HL-60/S4 treated with phorbol 12-myristate 13-acetate at 8.2 ng/mL for 4 days and 3 days (cell line): Measurements from ENCODE around the gene ZNF189.
"Not testable (repeated sequence)": the region's sequence is repeated elsewhere in the genome, so short reads cannot be mapped to it uniquely, and the experiment has no call there.

Experiments
- in situ Hi-C: fragments of 300-500 bp; cut with MboI; formaldehyde crosslinking; loops from 2 replicates; pipeline ENCODE4 v1.15.0; 2022; ENCODE audit warnings: low sequenced_read_pairs

The ZNF189 gene

DNA sequence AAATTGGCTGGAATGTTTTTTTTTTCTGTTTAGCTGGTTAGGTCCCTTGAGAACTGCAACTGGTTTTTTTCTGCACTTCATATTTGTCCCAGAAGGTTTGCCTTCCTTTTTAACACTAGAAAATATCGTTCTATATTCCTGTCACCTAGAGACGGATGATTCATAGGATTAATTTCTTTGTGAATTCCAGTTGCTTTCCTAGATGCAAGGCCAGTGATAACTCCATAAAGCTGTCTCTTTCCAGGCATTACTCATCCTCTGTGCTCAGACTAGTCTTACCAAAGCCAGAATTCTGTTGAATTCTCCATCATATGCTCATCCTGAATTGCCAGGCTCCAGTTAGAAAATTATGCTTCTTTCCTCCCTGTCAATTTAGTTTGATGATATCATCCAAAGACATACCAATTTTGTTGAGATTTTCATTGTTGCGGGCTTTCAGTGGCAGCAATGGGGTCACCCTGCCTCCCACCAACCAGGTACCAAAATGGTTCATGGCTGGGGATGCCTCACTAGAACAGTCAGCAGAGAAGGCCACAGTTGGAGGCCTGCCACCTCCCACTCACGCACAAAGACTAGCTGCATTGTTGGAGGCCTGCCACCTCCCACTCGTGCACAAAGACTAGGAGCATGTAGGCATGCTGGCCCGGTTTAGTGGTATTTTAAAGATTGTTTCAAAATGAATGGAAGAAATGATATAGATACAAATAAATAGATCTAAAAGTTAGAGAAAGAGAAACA lies 22.4 kb upstream of the ZNF189 start:
- in situ Hi-C loops, result no loop called here

DNA sequence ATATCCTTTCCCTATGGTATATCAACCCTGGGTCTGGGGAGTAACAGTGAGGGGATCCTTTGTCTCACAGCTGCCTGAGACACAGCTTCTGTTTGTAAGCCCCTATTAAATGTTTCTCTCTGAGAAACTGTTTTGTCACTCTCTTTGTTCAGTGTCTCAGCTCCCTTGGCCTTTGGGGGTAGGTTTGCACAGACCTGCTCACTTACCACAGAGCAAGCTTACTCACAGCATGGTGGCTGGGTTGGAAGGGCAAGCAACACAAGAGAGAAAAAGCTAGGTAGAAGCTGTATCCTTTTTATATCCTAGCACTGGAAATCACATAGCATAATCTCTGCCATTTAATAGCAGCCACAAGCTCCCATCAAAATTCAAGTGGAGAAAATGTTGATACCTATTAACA lies 18.4 kb upstream of the ZNF189 start:
- in situ Hi-C loops, result no loop called here

DNA sequence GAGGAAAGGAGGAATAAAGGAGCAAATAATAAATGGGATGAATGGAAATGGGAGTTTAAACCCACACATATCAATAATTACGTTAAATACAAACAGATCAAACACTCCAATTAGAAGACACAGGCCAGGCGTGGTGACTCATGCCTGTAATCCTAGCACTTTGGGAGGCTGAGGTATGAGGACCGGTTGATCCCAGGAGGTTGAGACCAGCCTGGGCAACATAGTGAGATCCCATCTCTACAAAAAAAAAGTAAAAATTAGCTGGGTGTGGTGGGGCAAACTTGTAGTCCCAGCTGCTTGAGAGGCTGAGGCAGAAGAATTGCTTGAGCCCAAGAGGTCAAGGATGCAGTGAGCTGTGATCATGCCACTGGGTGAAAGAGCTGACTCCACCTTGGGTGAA lies 17.5 kb upstream of the ZNF189 start:
- in situ Hi-C loops, result no loop called here

DNA sequence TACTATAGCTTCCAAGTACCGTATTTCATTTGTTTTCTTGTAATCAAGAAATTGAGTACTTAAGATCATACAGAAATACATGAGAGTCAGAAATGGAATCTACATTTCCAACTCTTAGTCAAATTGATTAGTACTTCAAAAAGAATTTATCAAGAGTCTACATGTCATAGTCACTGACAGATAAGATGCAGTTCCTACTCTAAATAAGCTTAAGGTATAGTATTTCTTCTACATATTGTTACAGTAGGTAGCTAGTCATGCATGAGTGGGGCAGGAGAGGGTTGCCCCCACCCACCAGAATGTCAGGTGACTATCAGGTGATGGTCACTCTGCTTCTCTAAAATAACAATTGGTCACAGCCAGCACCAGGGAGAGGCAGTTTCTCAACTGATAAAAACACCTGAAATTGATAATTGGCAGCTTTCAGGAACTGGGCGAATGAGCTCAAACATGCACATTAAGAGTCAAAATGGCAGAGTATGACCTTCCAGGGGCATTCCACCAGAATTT lies 16.8 kb upstream of the ZNF189 start:
- in situ Hi-C loops, result no loop called here

DNA sequence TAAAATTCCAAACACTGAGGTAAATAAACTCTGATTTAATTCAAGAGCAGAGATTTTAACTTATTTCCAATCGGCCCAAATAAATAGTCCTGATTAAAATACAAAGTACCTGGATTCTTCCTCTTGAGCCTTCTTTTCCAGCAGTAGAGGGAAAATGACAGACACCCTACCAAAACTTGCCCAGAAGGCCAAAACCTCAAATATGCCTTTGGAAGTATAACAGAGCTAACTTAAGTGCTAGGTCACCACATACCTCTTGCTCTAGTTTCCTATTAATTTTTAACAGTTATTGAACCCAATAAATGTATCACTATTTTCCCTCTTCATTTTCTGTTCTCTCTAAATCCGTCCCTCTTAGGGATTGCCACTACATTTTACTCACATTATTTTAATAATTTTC lies 15.3 kb upstream of the ZNF189 start:
- in situ Hi-C loops, result no loop called here

DNA sequence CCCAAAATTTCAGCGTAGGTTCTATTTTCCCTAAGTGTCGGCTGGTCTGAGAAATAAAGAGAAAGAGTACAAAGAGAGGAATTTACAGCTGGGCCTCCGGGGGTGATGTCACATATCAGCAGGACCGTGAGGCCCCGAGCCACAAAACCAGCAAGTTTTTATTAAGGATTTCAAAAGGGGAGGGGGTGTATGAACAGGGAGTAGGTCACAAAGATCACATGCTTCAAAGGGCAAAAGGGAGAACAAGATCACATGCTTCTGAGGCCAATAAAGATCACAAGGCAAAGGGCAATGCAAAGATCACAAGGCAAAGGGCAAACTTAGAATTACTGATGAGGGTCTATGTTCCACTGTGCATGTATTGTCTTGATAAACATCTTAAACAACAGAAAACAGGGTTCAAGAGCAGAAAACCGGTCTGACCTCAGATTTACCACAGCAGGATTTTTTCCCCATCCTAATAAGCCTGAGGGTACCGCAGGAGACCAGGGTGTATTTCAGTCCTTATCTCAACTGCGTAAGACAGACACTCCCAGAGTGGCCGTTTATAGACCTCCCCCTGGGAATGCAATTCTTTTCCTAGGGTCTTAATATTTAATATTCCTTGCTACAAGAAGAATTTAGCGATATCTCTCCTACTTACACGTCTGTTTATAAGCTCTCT lies 13.6 kb upstream of the ZNF189 start, which contains the start of gene BAAT:
Gene BAAT (minus strand): TSS at position 134 of the 664 bp plus-strand sequence. CDS start 13,602 bp downstream, outside the sequence.
- in situ Hi-C loops, result not testable (repeated sequence)

DNA sequence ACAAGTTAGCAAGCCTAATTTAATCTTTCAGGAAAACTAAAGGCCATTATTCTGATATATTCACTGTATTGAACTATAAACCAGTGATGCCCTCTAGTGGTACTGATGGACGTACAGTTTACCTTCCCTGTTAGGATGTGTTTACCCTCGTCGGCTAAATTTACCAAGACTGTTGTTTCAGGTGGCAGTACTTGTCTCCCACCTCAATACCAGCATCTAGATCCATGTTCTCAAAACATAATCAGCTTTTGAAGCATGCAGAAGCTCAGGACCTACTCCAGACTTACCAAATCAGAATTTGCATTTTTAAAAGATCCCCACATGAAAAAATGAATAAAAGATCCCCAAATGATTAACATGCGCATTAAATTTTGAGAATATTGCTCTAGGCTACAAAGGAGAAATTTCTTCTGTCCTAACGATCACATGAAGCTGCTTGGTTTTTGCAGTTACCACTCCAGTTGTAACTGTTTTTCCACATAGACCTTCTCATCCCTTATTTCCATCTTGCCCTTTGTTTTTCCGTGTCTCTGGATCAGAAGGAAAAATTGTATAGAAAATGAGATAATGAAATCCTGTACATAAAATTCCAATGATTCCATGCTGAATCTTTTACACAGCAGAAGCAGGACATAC lies 10.7 kb upstream of the ZNF189 start:
- in situ Hi-C loops, result no loop called here

DNA sequence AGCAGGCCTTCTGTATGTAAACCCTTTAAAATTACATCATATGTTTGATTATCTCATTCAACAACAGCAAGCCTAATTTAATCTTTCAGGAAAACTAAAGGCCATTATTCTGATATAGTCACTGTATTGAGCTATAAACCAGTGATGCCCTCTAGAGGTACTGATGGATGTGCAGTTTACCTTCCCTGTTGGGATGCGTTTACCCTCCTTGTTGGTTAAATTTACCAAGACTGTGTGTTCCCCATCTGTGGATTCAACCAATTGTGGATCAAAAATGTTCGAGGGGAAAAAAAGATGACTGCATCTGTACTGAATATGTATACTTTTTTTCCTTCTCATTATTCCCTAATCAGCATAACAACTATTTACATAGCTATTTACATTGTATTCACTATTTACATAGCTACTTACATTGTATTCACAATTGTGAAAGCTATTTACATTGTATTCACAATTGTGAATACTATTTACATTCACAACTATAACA lies 10.1 kb upstream of the ZNF189 start:
- in situ Hi-C loops, result no loop called here

DNA sequence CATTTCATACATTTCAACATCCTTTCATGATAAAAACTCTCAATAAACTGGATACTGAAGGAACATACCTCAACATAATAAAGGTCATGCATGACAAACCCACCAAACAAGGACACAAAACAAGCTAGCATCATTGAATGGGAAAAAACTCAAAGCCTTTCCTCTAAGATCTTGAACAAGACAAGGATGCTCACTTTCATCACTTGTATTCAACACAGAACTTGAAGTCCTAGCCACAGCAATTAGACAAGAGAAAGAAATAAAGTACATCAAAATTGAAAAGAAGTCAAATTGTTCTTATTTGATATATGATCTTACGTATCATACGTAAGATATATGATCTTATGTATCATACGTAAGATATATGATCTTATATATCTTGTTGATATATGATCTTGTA lies 5.5 kb upstream of the ZNF189 start:
- in situ Hi-C loops, result no loop called here

DNA sequence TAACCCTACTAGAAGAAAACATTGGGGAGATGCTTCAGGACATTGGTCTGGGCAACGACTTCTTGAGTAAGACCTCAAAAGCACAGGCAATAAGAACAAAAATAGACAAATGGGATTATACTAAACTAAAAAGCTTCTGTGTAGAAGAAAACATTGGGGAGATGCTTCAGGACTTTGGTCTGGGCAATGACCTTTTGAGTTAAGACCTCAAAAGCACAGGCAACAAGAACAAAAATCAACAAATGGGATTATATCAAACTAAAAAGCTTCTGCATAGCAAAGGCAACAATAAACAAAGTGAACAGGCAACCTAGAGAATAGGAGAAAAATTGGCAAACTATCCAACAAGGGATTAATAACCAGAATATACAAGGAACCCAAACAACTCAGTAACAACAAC lies 4.0 kb upstream of the ZNF189 start:
- in situ Hi-C loops, result no loop called here

DNA sequence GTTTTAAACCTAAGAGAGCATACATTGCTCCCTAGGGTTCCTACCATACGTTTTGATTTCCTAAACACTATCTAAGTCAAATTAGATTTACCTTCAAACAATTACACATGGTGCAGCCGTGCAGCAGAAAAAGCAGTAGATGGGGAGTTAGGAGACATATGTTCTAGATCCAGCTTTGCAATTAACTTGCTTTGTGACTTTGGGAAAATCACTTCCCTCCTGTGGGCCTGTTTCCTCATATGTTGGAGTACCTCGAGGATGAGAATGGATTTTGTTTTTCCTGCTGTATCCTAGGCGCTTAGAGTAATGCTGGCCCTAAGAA lies 944 bp upstream of the ZNF189 start:
- in situ Hi-C loops, result no loop called here

DNA sequence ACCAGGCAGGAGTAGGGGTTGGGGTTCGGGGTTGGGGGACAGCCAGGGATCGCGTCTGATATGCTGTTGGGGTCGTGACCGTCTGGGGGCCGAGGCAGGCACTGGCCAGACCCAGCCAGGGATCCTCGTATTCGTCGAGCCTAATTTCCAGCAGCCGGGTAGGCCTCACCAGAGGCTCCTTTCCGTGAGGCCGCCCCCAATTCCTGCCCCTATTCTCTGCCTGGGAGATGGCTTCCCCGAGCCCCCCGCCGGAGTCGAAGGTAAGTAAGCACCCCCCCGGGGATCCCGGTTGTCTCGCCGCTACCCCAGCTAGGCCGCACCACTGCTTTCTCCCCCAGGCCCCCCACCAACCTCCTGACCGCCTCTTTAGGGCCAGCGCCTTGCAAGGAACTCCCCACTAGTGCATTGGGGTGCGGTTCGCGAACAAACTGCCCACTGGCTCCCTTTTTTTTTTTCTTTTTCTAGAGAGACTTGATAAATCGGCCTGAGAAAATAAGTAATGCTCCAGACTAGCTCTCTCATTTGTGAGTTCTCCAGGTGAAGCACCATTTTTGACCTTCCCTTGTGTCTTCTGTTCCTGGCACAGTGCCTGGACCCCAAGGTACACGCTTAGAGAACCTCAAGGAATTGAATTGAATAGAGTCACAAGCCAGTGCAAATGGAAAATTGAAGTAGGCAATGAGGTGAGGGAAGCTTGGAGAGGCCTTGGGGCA lies 435 bp downstream of the ZNF189 start:
- in situ Hi-C loops, result no loop called here

DNA sequence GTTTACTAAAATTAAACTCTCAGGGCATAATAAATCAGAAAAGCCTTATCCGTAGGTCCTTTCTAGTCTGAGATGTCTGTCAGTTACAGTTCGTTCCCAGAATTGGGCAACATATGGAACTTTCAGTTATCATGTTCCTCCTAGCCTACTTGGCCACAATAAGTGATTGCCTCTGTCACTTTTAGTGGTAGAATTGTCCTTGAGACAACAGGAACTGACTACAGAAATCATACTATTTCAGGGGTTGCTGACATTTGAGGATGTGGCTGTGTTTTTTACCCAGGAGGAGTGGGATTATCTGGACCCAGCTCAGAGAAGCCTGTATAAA lies 956 bp downstream of the ZNF189 start:
- in situ Hi-C loops, result no loop called here

DNA sequence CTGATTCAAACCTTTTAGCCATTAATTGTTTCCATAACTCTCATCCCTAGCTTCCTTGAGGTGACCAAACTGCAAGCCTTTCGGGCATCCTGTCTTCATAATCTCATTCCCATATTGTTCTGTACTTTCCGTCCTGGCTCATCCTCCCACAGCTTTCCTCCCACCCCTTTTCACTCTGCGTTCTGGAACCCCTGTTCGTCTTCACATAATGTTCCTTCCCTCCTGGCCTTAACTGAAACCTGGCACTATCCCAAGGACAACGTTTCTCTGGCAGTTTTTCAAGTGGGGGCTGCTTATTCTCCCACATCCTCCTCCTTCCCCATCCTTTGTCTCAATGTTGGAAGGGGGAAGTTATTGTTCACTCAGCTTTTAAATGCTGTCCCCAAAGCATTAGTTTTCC lies 1.5 kb downstream of the ZNF189 start:
- in situ Hi-C loops, result no loop called here

DNA sequence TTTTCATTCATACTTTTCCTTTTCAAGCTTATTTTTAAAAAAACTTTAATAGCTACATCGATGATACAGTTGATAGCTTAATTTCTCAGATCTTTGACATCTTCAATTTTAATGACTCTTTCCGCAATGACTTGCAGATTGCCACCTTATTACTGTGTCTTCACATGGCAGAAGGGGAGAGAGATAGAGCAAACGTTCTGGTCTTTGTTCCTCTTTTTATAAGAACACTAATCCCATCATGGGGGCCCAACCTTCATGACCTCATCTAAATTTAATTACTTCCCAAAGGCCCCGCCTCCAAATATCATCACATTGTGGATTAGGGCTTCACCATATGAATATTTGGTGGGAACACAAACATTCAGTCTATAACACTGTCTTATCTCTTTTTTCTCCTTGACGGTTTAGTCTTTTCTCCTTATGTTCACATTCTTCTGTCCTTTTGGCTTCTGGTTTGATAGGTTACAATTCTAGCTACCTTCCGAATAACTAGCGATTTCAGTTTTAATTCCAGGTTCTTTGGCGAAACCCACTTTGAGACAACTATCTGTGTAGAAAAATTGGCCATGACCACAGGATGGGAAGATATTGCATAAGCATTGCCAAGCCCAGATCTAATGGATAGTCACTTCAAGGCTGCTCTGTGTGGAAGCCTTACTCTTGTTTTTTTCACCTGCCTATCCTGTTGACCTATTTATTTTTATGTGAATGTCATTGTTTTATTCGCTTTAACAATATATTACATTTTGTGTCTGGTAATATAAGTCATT lies 5.0 kb downstream of the ZNF189 start:
- in situ Hi-C loops, result no loop called here

DNA sequence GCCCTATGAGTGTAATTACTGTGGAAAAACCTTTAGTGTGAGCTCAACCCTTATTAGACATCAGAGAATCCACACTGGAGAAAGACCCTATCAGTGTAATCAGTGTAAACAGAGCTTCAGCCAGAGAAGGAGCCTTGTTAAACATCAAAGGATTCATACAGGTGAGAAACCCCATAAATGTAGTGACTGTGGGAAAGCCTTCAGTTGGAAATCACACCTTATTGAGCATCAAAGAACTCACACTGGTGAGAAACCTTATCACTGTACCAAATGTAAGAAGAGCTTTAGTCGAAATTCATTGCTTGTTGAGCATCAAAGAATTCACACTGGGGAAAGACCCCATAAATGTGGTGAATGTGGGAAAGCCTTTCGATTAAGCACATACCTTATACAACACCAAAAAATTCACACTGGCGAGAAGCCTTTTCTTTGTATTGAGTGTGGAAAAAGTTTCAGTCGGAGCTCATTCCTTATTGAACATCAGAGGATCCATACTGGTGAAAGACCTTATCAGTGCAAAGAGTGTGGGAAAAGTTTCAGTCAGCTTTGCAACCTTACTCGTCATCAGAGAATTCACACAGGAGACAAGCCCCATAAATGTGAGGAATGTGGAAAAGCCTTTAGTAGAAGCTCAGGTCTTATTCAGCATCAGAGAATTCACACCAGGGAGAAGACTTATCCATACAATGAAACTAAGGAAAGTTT lies 9.9 kb downstream of the ZNF189 start:
- in situ Hi-C loops, result no loop called here

DNA sequence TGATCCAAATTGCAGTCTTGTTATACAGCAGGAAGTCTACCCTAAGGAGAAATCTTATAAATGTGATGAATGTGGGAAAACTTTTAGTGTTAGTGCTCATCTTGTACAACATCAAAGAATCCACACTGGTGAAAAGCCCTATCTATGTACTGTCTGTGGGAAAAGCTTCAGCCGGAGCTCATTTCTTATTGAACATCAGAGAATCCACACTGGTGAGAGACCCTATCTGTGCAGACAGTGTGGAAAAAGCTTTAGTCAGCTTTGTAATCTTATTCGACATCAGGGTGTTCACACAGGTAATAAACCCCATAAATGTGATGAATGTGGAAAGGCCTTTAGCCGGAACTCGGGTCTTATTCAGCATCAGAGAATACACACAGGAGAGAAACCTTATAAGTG lies 10.4 kb downstream of the ZNF189 start:
- in situ Hi-C loops, result no loop called here

DNA sequence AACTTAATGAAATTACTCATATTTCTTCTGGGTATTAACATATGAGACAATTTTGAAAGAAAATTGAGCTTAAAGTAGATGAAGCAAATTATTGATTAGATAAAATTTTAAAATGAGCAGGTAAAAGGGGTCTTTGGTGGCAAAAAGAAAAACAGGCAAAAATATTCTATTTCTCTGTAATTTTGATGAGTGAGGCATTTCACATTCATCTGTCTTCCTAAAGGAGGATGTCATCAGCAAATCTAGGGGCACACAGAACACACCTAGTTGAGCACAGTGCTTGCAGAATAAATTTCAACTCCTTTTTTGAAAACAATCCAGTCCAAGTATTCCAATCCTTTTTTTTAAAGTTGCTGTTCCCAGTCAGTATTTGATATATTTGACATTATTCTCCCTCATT lies 16.2 kb downstream of the ZNF189 start:
- in situ Hi-C loops, result no loop called here

DNA sequence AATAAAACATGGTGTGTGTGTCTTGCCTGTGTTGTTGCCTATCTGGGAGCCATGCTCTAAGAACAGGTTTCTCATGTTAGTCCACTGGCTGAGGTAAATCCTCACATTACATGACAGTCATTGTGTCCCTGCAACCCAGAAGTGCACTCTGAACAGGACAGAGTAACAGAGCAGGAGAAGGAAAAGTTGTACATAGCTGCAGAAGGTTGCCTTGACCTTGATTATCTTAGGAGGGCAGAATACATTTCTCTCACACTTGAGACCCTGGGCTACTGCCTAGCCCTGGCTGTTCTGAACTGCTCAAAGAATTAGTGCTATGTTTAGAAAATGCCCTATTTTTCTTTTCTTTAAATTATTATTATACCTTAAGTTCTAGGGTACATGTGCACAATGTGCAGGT lies 16.9 kb downstream of the ZNF189 start:
- in situ Hi-C loops, result no loop called here

DNA sequence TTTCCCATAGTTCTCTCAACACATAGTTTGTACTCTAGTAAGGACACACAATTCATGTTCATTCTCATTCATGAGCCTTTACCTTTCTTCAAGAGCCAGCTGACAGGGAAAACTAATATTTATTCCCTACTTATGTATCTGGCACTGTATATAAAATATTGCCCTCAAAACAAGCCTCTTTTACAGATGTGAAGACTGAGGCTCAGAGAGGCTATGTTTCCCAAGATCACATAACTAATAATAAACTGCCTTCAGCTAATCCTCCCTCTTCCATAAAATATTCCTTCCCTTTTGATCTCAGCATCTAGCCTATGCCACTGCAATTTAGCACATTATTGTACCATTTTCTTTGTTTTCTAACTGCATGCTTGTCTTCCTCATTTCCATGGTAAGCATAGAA lies 18.7 kb downstream of the ZNF189 start:
- in situ Hi-C loops, result no loop called here
